GM18519 (cell line): ENCODE measurements around the gene ORMDL2.
"Not testable (repeated sequence)": the region's sequence is repeated elsewhere in the genome, so short reads cannot be mapped to it uniquely, and the experiment has no call there.

Experiments
- ATAC-seq: cut with Tn5 transposase; IDR thresholded peaks from one replicate; pipeline ENCODE4 v1.9.1; 2021; ENCODE audit warnings: mild to moderate bottlenecking, moderate library complexity; ENCODE audit not compliant: unreplicated experiment, low FRiP score

Gene ORMDL2

DNA sequence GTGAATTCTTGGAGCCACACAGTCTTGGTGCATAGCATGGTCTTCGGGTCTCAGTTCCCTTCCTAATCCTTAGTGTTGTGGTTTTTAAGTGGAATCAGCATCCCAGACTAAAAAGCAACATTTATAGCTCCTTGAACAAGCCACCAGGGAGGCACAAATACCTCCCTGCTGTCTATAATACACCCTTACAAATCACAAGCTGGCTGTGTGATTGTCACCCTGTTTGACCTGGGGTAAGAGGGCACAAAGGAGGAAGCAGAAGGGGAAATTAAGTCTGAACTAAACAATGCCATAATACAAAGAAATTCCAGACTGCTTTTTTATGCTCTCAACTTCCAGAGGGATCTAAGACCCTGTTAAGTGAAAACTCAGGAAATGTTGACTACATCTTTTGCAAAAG lies 32.6 kb downstream of the ORMDL2 start:
- ATAC-seq, result no peak

- no peak for ATAC-seq
Measured at GRCh38 chr12:55850893-55851292, 33.1 kb downstream of the ORMDL2 start.

- ATAC-seq, result no peak
Measured at GRCh38 chr12:55852740-55853139, 34.9 kb downstream of the ORMDL2 start.

- ATAC-seq, result no peak
Measured at GRCh38 chr12:55861396-55861795, 43.6 kb downstream of the ORMDL2 start.

DNA sequence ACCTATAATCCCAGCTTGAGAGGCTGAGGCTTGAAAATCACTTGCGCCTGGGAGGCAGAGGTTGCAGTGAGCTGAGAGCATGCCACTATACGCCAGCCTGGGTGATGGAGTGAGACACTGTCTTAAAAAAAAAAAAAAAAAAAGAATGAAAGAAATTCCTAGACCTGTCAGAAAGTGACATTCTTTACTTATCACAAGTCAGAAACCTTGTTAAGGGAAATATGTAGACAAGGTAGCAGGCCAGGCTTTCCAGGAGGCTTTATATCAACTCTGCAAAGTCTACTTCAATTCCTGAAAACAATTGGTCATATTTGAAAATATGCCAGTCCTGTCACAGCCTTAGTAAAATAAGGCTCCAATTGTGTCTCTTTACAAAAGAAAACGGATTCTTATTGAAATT lies 44.0 kb downstream of the ORMDL2 start:
- ATAC-seq, result no peak

GRCh38 chr12:55862286-55862685 lies 44.4 kb downstream of the ORMDL2 start:
- ATAC-seq, result no peak

DNA sequence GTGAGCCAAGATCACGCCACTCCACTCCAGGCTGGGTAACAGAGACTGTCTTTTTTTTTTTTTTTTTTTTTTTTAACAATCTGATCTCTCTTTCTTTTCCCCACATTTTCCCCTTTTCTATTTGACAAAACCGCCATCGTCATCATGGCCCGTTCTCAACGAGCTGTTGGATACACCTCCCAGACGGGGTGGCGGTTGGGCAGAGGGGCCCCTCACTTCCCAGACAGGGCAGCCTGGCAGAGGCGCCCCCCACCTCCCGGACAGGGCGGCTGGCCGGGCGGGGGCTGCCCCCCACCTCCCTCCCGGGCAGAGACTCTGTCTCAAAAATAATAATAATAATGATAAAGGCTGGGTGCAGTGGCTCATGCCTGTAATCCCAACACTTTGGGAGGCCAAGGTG lies 45.1 kb downstream of the ORMDL2 start:
- ATAC-seq, result not testable (repeated sequence)

- ATAC-seq, result no peak
Measured at GRCh38 chr12:55865327-55865726, 47.5 kb downstream of the ORMDL2 start.

DNA sequence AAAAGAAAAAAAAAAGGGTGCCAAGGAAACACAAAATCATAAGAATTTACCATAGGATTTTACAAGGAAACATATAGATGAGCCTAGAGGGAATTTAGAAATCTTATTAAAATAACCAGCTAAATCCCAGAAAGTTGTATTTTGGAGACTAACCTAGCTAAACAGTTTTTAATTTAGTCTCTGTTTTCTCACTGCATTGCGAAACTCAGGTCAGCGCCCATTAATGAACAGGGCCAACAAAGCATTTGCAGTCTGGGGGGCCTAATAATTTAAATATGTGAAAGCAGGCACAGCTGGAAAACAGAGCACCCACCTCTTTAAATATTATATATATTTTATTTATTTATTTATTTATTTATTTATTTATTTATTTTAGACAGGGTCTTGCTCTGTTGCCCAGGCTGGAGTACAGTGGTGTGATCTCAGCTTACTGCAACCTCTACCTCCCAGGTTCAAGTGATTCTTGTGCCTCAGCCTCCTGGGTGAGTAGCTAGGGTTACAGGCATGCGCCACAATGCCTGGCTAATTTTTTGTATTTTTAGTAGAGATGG lies 48.7 kb downstream of the ORMDL2 start:
- not testable (repeated sequence) for ATAC-seq
